ENCODE results near the gene DPP9.
"Not testable (repeated sequence)": the region's sequence is repeated elsewhere in the genome, so short reads cannot be mapped to it uniquely, and the experiment has no call there.

Gene DPP9

DNA sequence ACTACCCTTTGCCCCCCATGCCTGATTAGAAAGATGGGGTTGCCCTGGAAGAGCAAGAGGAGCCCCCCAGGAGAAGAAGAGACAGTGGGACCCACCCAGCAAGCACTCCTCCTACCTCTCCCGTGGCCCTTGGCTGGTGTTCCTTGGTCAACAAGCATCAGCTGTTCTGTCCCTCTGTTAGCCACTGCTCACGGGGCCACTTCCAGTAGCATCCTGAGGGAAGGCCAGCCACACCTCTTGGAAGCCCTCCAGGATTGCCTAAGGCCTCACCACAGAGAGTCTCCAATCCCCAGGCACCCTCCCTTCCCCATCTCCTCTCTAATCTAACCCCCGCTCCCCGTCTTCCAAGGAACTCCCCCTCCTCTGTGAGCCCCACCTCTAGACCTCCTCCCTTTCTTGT, 15.1 kb upstream of the DPP9 start:
- no peak for DNase-seq

DNA sequence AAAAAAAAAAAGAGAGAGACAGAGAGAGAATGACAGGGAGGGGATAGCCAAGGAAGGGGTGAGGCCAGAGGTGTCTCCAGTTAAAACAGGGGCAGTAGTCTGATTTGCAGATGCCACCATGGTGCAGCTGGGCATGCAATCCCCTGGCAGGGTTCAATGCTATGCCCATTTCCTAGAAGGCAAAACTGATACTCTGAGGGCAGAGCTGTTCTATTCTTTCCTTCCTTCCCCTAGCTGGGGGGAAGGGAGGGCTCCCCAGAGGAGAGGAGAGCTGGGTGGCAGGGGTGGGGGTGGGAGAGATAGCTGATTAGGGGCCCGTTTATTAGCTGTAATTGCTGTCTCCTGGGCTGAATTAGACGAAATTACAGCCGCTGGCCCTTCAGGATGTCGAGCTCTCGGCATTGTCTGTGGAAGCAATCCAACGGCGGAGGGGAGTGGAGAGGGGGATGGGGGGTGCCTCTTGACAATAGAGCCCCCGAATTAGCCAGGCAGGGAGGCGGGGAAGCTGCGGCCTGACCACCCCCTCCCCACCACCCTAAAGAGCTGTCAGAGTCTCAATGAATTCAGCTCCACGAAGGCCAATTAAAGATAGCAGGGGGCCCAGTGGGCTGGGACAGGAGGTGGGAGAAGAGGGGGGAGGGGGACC, 14.4 kb upstream of the DPP9 start:
- peak; percentile 82 for DNase-seq

DNA sequence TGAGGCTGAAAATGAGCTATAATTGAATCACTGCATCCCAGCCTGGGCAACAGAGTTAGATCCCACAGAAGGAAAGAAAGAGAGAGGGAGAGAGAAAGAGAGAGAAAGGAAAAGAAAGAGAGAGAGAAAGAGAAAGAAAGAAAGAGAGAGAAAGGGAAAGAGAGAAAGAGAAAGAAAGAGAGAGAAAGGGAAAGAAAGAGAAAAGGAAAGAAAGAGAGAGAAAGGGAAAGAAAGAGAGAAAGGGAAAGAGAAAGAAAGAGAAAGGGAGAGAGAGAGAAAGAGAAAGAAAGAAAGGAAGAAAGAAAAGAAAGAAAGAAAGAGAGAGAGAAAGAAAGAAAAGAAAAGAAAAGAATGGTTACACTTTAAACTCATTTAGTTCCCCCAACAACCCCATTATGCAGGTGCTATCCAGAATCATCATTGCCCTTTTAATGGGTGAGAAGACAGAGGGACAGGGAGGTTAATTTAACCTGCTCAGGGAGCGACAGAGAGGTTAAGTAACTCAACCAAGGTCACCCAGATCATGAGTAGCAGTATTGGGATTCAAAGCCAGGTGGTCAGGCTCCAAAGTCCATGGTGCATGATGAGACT, 10.2 kb upstream of the DPP9 start:
- DNase-seq, result no peak

DNA sequence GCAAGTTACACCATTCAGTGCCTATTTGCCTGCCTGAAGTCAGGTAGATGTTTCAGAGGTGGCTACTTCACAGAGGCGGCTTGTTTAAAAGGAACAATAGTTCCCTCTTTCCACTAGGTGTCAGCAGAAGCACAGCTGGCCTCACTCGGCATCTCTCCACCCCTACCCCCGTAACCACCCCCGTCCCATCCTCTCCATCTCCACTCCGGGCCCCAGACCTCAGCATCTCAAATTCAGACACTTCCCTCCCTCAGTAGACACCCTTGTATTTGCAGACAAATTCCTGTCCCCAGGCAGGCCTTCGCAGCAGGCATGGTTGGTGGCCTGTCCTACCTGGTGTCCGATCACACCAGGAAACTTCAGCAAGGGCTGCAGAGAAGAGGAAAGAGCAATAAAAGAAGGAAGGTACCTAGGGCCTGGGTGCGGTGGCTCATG, 9.1 kb upstream of the DPP9 start:
- DNase-seq, result peak; percentile 79

DNA sequence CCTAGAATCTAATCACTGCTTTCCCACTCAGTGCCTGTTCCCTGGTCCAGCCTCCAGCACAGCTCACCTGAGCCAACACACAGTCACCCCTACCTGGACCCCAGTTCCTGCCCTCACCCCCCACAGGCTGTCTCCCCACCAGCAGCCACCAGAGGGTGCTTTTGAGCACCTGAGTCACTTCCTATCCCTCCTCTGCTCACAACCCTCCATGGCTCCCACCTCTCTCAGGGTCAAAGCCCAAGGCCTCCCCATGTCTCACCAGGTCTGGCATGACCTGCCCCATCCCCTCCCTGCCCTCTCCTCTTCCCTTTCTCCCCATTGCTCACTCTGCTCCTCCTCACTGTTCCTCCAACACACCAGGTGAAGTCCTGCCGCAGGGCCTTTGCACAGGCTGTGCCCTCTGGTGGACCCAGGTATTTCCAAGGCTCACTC, 7.1 kb upstream of the DPP9 start:
- no peak for DNase-seq

DNA sequence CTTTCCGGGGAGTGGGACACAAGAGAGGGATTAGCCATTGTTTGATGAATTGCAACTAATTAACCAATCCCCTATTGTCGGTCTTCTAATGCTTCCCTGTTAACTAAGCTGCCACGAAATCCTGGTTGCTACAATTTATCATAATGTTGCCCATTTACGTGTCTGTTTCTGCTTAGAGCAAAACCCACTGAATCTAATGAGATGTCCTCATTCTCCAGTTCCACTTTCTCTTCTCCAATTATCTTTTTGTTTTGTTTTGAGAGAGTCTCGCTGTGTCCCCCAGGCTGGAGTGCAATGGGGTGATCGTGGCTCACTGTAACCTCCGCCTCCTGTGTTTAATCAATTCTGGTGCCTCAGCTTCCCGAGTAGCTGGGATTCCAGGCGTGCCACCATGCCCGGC, 5.2 kb upstream of the DPP9 start:
- no peak for DNase-seq

DNA sequence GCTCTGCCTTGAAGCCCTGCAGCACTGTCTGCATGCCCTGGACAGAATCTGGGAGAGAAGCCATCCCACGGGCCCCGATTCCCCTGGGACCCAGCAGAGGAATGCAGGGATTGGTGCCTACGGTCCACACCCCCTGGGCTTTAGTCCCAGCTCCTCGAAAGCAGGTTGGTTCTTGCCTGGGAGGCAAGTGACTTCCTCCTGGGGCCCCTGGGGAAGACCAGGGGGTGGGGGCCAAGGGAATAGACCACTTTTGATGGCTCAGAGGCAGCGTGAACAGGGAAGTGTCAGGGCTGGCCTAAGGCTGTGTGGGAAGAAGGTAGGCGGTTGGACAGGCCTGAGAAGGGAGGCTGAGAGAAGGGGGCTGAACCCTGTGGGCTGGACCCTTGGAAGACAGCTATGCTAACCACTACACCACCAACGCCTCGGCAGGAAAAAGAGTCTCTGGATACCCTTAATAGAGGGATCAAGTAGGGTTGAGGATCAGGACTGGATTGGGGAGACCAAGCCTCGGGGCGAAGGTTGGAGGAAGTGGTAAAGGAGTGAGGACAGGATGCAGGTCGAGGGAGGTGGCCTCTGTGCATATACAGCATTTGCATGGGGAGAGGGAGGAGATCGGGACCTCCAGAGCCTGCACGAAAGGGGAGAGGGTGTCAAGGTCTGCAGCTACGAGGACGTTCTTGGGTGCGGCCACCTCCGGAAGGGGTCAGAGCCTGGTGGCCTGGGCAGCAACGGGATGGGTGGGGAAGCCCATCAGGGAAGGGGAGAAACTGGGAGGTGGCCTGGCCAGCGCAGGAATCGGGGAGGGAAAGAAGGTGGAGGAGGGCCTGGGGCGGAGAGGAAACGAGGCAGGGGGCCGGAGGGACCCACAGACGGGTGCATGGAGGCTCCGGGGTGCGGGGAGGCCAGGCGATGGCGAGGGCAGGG, 709 bp downstream of the DPP9 start:
- peak; percentile 38 for DNase-seq

DNA sequence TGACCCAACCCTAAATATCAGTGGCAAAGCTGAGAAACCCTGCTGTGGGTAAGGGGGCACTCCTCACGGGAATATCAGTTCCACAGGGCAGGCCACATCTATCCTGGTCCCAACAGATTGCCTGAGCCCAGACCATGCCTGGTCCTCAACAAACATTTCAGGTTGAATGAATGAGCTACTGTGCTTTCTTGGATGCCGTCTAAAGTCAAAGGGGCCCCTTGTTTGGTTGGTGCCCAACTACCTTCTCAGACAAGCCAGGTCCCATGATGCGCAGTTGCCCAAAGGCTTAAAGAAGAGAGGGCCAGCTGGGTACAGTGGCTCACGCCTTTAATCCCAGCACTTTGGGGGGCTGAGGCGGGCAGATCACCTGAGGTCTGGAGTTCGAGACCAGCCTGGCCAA, 2.4 kb downstream of the DPP9 start:
- no peak for DNase-seq

DNA sequence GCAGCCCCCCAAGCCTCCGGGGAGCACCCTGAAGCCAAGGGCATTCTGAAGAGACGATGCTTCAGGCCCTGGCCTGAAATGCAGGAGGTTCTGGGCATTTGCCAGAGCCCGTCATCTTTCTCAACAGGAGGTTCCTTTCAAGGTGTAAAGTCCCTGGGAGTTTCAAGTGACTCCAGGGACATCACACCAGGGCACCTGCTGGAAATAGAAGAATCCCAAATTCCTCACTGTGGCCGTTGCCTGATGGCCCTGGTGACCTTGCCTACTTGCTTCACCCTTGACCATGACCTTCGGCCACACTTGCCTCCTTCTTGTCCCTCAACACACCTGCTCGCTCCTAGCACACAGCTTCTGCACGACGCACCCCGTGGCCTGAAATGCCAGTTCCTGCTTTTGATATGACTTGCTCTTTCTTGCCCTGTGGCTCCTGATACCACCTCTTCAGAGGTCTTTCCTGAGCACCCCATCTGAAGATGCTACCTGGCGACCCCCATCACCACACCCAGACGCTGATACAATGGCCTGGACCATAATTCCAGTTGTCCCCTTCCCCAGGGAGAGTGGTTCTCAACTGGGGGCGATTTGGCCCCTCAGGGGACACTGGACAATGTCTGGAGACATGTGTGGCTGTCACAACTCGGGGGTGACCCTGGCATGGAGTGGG, 3.5 kb downstream of the DPP9 start:
- no peak for DNase-seq

DNA sequence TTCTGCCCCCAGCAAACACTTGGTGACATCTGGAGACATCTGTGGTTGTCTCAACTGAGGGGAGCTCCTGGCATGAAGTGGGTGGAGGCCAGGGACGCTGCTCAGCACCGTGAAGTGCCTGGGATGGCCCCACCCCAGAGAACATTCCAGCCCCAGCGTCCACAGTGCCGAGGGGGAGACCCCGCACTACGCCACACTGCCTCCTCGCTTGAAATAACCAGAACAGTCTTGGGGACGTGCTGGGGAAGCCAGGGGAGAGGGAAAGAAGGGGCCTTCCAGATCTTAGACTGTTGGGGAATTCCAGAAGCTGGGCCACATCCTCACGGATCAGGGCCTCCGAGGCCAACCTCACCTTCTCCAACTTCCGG, 4.2 kb downstream of the DPP9 start:
- DNase-seq, result no peak

DNA sequence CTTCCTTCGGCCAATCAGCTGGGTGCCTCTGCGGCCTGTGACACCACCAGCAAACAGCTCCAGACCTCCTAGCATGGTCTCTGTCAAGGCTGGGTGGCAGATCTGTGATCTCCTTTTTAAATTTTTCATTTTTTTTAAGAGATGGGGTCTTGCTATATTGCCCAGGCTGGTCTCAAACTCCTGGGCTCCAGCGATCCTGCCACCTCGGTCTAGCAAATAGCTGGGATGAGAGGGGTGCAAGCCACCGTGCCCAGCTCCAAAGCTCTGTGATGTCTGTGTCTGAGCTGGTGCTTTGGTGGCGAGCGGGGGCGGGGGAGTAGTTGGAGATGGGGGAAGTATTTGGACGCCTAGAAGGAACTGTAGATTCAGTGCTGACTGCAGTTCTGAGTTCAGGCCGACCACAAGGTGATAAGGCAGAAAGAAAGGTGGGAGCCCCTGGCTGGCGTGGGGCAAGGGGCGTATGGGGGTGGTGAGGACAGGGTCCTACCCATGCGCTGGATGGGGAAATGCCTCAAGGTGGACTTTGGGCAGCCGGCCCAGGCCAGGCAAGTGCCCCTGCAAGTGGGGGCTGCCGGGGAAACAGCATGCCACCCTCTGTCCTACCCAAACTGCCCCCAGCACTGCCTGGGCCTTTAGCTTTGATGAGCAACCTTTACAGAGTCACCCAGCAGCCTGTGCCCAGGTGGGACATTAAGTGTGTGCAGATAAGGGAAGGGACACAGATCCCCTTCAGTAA, 5.5 kb downstream of the DPP9 start:
- DNase-seq, result no peak

DNA sequence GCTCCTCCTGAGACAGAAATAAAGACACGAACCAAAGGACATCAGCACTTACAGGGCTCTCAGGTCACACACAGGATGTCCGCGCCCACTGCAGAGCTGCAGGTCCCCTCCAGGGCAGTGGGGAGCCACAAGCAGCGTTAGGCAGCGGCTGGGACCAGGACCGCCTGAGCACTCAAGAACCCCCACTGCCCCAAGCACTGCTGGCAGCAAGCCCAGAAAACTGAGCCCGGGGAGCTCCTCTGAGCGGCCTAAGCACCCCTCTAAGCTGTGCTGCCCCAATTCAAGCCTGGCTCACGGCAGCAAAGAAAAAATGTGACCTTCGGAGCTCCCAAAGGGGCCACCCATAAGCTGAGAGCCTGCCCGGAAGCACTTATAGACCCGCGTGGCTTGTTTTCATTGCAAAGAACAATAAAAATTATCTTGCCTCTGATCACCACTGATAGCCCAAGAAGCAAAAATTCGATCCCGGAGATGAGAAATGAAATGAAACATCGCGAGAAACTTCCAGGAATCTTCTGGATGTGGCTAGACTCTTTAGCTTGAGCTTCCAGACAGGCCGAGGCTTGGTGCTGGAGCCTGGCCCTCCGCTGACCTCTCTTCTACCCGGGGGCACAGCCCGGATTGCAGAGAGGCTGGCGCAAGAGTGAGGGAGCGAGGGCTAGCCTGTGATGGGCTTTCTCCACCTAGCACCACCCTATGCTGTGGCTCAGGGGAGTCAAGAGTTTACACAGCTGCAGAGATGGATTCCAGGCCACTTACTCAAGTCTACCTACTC, 6.3 kb downstream of the DPP9 start:
- no peak for DNase-seq

DNA sequence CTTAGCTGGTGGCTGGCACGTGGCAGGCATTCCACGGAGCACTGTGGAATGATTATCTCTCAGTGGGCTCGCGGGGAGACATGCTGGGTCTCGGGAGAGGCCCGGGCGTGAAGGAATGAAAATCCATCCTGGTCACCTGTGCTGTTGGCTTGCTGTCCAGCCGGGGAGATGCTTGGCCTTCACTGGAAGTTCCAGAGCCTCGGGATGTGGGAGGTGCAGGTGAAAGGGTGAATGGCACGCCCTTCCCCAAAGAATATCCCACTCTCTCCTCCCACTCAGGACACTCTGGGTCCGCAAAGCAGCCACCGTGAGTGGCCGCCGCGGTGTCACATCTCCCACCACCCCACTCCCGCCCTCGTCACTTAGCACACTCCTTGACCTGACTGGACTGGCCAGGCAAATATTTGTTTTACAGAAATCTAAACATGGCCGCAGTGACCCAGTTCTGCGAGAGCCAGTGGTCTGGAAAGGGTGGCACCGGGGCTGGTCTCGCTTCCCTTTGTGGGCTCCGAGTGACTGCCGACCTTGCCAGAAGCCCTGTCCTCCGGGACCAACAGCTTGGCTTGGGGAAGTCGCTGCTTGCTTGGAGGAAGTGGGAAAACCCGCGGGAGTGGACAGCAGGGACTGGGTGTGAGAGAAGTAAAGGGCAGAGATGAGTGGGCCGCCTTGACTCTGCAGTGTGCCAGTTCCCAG, 8.0 kb downstream of the DPP9 start:
- DNase-seq, result no peak

DNA sequence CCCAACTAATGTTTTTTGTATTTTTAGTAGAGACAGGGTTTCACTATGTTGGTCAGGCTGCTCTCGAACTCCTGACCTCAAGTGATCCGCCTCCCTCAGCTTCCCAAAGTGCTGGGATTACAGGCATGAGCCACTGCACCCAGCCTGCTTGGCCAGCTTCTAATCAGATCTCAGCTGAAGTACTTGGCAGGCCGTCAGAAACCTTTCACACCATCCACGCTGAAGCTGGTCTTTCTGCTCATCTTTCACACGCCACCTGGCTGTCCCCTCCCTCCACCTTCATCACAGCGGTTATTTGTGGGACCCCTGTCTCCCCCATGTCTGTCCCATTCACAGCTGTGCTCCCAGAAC, 8.5 kb downstream of the DPP9 start:
- not testable (repeated sequence) for DNase-seq

DNA sequence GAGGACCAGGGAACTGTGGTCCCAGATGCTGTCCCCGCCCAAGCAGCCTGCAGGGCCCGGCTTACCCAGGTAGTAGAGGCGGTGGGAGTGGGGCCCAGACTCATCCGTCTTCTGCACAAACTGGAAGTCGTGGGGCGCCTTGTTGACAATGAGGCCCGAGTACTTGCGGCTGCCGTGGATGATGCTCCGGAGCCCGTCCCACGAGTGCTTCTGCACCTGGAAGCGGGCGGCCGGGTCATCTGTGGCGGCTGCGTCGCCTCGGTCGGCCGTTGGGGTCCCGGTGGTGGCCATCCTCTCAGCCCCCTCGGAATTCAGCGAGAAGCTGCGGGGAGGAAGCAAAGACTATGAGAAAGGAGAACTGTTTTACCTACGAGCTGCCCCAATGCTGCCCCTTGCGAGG, 9.6 kb downstream of the DPP9 start:
- no peak for DNase-seq

DNA sequence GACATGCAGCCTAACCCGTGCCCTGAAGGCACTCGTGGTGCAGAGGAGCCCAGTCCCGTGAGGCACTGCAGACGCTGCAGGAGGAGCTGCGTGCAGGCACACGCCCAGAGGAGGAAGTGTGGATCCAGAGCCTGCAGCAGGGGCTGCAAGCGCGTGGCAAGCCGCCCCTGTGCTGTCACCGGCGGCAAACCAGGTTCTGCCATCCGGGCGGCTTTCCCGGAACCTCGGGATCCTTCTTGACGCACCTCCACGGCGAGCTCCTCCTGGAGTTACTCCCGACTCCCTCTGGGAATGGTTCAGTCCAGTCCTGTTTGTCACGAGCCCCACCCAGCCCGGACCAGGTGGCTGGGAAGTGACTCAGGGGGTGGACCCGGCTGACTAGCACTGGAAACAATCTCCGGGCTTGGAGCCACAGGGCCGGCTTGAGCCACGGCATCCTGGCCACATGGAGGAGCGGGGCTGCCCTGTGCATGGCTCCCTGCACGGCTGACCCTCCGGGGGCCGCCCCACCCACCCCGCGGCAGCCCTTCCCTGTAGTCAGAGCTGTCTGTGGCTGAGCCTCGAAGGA, 10.2 kb downstream of the DPP9 start:
- no peak for DNase-seq

DNA sequence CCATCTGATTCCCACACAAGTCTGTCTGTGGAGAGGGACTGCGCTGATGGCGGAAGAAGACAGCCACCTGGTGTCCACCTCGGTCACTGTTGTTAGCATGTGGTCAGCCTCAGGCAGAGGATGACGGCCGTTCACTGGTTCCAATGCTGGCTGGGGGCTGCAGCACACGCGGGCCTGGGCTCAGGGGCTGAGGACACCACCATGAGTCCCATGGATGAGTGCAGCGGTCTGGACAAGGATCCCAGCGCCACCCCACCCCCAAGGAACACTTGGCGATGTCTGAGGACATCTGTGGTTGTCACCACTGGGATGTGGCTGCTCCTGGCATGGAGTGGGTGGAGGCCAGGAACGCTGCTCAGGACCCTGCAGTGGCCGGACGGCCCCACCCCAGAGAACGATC, 10.9 kb downstream of the DPP9 start:
- DNase-seq, result no peak

DNA sequence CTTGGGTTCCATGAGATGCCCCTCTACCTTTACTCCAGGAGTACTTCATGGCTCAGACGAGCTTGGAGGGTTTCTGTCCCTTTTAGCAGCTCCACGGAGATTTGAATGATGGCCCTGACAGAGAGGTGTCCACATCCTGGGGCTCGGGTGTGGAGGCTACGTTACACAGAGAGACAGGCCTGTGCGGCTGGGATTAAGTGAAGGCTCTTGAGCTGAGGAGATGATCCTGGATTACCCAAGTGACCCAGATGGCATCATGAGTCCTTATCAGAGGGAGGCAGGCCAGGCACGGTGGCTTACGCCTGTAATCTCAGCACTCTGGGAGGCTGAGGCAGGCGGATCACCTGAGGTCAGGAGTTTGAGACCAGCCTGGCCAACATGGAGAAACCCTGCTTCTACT, 12.4 kb downstream of the DPP9 start:
- DNase-seq, result no peak

DNA sequence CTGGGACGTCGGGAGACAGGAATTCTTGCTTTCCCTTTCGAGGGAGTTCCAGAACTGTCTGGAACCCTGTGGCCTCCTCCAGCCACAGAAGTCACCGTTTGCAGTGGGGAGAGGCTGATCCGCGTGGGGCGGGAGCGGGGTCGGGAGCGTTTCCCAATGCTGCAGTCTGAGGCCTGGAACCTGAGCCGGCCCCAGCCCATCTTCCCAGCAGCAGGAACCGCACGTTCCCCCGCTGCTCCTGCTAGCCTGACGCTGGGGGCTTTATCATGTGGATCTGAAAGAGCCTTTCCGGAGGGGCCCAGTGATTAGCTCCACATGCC, 13.4 kb downstream of the DPP9 start:
- DNase-seq, result no peak

DNA sequence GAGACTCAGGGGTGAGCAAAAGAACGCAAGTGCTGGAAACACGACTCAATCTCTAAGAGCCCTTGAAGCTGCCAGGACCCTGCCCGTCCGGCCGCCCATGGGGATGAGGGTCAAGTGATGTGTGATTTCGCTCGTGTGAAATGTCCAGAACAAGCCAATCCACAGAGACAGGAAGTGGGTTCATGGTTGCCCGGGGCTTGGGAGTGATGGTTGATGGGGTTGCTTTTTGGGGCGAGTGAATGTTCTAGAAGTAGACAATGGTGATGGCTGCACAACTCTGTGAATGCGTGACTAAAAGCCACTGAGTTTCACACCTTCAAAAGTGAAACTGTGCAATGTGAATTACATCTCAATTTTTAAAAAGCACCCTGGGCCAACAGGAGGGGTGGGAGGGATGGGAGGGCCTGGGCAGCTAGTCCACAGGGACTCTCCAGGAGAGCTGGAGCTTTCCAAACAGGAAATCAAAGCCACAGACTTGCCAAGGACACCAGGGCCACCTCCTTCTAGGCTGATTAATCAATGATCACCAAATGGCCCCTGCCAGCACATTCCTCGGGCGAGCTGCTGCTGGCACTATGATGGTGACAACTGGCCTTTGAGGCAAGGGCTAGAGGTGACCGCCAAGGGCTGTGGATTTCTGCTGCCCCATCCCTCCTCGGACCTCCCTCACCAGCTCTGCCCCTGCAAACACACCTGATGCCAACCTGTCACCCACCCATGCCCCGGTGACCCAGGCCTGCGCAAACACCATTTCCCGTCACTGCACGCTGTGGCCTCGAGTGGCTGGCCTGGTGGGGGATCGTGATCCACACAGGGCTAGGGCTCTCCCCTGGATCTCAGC, 14.0 kb downstream of the DPP9 start:
- DNase-seq, result no peak

All from eye (tissue), 1 donor.